CD4-positive, alpha-beta T cell treated with Interleukin-15 for 1 hour (primary cell): Measurements from ENCODE around the gene BPIFB2.

Source experiments
- DNase-seq: peaks from one replicate; pipeline ENCODE4 v3.0.0-alpha.2; 2020

BPIFB2 gene

DNA sequence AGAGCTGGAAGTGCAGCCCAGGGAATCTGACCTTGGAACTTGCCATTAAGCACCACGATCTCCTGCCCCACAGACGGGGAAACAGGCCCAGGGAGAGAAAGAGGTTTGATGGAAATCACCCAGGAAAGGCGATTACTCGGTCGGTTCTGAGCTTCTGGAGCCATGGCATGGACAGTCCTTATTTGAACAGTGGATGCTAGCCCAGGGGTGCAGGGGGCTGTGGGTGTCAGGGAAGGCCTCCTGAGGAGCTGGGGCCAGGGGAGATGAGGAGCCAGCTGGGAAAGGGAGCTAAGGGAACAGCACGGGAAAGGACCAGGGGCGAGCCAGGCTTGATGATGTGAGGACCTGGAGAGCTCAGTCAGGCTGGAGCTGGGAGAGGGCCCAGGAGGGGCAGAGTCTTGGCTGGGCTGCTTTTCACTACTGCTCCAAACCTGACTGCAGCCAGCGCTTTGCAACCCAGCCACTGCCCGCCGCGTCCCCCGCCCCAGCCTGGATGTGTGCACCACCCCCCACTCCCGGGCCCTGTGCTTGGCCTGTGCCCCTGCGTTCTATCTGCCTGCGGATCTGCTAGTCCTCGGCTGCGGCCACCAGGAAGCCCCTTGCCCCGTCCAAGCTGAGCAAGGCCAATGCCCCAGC, 21.1 kb upstream of the BPIFB2 start:
- no peak for DNase-seq

DNA sequence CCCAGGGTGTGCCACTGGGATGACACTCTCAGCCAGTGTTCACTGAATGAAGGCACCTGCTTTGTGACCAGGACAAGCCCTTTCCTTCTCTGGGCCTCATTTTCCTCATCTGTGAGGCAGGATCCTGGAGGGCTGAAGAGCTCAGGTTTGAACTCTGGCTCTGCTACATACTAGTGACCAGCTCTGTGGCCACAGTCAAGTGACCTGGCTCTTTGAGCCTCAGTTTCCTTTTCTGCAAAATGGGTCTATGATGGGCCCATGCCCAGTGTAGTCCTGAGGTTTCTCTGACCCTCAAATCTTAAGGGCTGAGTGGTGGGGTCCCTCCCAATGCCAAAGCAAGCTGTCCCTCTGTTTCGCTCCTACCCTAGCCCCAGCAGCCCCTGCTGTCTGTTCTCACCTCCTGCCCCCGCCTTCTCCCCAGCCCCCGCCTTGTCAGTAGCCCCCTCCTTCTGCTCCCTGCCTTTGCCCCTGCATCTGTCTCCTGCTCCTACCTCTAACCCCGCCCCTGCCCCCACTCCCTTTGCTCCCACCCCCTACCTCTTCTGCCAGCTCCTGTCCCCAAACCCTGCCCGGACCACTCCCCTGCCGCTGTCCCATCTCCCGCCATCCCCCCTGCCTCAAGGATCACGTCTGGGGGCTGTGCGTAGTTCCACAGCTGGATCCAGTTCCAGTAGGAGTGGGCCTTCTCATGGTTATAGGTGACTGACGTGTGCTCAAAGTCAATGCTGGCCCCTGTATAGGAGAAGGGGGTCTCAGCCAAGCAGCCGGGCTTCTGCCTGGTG, 20.3 kb upstream of the BPIFB2 start:
- no peak for DNase-seq

DNA sequence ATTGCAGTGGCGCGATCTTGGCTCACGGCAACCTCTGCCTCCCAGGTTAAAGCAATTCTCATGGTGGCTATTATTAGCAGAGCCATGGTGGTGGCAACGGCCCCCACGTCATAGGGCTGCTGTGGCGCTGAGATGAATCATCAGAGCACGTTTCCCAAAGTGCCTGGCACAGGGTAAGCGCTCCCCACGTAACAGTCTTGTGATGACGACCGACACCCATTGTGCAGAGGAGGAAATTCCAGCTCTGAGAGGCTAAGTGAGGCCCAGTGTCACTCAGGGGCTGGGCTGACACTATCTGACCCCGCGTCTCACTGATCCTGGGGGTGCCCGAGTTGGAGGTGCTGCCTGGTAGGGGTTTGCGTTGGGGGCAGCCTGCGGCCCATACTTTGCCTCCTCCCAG, 19.5 kb upstream of the BPIFB2 start:
- no peak for DNase-seq

GRCh38 chr20:32989507-32990283, 17.8 kb upstream of the BPIFB2 start:
- DNase-seq, result no peak

GRCh38 chr20:32990426-32990825, 17.1 kb upstream of the BPIFB2 start:
- DNase-seq, result no peak

GRCh38 chr20:32991383-32991782, 16.1 kb upstream of the BPIFB2 start:
- DNase-seq, result no peak

GRCh38 chr20:32991792-32992641, 15.5 kb upstream of the BPIFB2 start:
- DNase-seq, result no peak

- DNase-seq, result no peak
Measured at GRCh38 chr20:32993496-32994050, 13.9 kb upstream of the BPIFB2 start.

DNA sequence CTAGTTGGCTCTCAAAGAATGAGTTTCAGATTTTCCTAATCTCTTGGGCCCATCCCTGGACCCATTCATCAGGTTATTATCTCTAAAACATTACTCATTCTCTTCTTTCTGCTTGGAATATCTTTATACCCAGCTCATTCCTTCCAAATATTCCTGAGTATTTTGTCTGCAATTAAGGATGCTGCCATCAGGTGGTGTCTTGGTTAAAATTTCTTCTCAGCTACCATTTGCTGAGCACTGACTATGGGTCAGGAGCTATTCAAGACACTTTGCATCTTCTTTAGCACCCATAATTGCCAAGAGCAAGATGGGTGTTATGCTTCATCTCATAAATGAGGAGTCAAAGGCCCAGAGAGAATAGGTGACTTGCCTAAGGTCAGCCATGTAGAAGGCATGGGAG, 11.7 kb upstream of the BPIFB2 start:
- no peak for DNase-seq

- DNase-seq, result no peak
Measured at GRCh38 chr20:32997431-32997830, 10.1 kb upstream of the BPIFB2 start.

GRCh38 chr20:32999603-33000250, 7.8 kb upstream of the BPIFB2 start:
- no peak for DNase-seq

DNA sequence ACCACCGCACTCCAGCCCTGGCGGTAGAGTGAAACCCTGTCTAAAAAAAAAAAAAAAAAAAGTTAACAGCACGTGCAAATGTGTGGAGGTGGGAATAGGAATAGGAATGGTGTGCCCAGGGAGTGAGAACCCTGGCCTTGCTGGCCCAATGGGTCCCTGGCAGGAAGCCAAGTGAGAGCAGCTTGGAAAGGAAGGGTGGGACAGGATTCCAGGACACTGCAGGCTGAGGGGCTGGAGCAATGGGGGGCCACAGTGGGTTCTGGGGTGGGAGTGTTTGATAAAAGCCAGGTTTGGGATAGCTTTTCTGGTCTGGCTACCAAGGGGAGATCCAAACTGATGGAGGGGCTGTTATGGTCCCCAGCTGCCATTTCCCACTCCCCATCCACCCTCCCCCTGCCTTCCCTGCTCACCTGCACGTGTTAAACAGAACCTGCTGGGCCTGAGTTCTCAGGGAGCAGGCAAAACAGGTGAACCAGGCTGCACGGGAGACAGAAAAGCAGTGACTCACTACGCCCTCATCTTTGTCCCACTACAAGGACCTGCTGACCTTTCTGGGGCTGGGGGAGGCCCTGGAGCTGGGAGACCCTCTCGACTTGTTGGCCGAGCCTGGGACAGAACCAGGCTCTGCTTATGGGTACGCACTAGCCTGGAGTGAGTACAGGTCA, 6.6 kb upstream of the BPIFB2 start:
- no peak for DNase-seq

- DNase-seq, result no peak
Measured at GRCh38 chr20:33002087-33002808, 5.3 kb upstream of the BPIFB2 start.

GRCh38 chr20:33004141-33004751, 3.3 kb upstream of the BPIFB2 start, which contains the start of gene SUN5:
TSS of gene SUN5 (minus strand) at chr20:33004433. CDS start at chr20:33004340, 93 bp downstream.
- DNase-seq, result no peak

DNA sequence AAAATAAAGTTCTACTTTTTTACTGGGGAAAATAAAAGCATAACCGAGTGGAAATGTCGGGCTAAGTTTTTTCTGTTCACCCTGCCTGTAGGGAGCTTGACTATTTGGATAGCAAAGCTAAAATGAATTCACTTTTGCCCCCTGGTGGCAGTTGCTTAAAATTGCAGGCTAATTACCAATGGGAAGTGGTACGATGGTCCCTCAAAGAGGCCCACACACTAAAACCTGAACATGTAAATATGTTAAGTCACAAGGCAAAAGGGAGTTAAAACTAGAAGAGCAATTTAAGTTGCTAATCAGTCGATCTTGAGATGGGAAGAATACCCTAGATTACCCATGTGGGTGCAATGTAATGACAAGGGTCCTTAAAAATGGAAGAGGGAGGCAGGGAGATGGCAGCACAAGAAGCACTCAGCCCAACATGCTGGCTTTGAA, 2.4 kb upstream of the BPIFB2 start:
- no peak for DNase-seq

GRCh38 chr20:33005908-33006775, 1.4 kb upstream of the BPIFB2 start:
- DNase-seq, result no peak

- DNase-seq, result no peak
Measured at GRCh38 chr20:33006776-33007375, 628 bp upstream of the BPIFB2 start.

DNA sequence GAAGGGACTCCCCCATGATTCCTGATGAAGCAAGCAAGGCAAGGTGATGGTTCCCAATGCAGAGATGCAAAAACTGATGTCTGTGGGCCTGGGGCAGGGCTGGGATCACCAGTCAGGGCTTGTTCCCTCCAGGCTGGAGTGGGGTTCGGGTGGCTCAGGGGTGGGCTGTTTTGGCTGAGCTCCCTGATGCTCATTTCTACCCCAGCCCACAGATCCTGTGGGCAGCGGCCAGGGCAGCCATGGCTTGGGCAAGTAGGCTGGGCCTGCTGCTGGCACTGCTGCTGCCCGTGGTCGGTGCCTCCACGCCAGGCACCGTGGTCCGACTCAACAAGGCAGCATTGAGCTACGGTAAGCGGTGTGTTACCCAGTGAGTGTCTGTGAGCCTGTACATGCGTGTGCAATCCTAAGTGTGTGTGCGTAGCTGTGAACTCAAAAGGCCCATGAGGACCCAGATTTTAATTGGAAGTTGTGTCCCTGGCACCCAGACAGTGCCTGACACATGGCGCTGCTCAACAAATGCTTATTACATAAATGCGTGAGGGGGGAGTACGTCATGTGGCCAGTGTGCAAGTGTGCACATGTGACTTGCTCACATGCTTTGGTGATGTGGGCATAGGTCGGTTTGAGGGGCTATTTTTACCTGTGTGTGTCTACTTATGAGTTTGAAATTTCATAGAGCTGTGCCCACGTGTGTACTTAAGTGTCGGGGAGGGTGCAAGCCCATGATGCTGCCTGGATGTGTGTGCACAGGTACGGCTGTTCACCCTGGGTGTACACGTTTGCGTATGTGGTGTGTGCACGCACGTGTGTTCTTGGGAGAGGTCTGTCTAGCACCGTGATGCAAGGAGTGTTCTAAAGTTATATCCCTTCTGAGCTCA, 1.1 kb downstream of the BPIFB2 start:
- DNase-seq, result no peak
